Inflammatory macrophage (primary cell): ENCODE data around the gene SMAD3.

ENCODE experiments used
- DNase-seq, 2 donors: peaks; one replicate each; pipeline ENCODE4 v3.0.0-alpha.2; 2020 to 2022

Gene SMAD3

DNA sequence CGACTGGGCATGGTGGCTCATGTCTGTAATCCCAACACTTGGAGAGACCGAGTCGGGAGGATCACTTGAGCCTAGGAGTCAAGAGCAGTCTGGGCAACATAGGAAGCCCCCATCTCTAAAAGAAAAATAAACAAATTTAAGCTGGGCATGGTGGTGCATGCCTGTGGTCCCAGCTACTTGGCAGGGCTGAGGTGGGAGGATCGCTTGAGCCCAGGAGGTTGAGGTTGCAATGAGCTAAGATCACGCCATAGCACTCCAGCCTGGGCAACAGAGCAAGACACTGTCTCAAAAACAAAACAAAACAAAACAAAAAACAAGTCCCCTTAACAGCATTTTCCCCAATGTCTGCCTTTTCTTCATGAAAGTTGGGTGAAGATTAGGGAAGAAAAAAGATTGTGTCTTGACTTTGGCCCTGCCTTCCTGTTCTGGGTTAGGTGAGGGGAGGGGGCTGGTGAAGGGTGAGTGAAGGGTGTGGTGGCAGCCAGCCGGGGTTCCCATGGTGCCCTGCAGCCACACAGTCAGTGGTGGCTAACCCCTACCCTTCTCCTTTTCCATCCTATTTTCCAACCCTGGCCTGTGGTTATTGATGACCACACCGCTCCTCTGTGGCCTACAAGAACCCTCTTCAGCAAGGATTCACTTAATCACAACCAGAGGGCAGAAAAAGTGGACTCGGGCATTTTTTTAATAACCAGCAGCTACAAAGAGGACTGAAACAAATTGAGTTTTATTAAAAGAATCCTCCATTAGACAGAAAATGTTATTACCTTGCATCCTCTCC lies 28.4 kb upstream of the SMAD3 start:
- no peak for DNase-seq

GRCh38 chr15:67037694-67038093 lies 27.7 kb upstream of the SMAD3 start:
- DNase-seq: no peak

DNA sequence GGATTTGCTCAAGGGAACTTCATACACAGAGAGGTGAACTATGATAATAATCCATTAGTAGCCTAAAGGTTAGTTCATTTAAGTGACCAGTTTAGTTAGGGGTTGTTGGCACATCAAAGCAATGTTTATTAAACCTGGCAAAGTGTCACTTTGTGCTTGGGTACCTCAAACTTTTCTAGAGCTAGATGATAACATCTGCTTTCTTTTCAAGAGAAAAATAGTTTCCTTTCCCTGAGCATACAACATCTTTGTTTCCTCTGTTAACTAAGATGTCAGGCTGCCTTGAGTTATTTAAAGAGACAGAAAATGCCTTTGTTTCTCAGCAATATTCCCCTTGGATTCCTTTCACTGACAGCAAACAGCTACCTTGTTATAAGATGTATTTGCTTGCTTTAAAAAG lies 26.7 kb upstream of the SMAD3 start:
- DNase-seq: no peak

DNA sequence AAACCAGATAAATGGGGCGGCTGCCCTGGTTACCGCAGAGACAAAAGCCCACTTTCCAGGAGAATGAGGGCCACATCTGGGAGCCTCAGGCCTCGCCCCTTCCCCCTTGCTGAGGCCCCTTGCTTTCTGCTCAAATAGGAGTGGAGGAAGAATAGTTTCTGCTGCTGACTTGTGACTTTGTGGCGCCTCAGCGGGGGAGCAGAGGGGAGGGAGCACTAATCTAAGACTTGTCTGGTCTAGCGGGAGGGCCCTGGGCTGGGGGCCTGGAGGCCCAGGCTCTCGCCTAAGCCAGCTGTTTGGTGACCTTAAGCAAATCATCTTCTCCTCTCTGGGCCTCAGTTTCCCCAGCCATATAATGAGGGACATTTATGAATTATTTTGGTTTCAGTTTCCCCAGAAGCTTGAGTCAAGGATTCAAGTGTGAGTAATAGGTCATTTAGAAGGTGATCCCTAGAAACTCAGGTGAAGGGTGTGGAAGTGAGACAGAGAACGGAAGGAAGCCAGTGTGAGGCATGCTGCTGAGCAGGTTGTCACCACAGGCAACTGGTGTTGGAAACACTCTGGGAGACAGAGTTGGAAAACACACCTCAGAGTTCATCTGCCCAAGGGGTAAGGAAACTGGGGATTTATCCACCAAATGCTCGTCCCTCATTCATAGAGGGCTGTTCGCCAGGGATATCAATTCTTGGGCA lies 25.9 kb upstream of the SMAD3 start:
- no peak for DNase-seq

DNA sequence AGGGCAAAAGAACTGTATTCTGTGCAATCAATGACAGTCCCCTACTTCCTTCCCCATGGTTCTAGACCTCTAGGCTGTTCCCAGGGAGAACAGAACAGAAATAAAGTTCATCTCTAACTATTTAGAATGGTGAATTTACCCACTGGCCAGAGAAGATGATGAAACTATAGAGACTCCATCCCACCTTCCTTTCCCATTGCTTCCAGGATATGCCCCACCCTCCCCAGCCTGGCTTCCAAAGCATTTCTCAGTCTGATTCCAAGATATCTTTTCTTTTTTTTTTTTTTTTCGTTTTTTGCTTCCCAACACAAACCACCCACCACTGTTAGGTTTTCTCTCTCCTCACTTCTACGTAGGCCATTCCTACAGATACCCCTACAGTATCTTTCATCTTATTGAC lies 25.1 kb upstream of the SMAD3 start:
- no peak for DNase-seq

GRCh38 chr15:67042551-67043142 lies 22.8 kb upstream of the SMAD3 start:
- DNase-seq: peak; percentile 51 to 78

DNA sequence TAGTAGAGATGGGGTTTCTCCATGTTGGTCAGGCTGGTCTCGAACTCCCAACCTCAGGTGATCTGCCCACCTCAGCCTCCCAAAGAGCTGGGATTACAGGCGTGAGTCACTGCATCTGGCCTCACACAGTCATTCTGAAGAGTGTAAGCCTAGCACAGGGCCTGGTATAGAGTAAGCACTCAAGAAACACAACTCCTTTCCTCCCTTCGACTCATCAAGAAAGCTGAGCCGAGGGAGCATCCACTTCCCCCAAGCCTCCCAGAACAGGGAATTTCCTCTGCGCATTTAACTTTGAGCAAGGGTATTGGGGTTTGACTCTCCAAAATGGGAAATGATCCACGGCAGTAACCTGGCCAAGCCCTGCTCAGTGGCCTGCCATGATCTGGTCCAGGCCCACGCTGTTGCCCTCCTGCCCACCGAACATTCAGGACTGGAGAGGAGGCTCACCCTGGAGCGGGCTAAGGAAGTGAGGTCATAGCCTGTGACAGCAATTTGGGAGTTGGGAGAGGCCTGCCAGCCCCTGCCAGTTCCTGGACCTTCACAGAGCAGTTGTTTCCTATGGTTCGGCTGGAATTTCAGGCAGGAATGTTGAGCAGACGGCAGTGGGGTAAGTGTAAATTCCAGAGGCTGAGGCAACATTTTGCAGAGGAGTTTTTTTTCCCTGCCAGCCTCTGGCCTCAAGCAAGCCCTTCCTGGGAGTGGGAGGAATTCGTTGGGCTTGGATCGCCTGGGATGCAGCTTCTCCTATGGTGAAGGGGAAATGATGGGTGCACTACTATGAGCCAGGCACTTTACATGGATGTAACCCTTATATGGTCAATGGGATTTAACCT lies 21.2 kb upstream of the SMAD3 start:
- DNase-seq: no peak

- no peak for DNase-seq
These were observed 18.2 kb upstream of the SMAD3 start for GRCh38 chr15:67047149-67047661.

- DNase-seq: peak; percentile 80 to 81
These were observed 16.8 kb upstream of the SMAD3 start for GRCh38 chr15:67048281-67049279.

GRCh38 chr15:67049351-67050044 lies 15.9 kb upstream of the SMAD3 start:
- DNase-seq: peak in 1 of 2 donors; percentile 50

DNA sequence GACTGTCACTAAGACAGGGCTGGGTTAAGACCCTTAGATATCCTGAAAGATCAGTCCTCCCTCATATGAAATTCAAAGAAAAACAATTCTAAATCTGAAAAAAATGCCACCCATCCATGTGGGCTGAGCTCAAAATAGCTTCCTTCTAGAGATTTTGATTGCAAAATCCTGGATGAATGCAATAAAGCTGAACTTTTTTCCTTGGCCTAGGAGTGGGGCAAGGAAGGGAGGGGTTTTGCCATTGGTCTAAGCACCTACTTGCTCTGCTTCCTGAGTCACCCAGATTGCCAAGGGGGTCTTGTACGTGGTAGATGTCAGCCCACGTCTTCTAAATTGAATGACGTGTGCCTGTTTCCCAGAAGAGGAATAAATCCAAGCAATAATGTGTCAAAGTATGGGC lies 15.3 kb upstream of the SMAD3 start:
- peak; percentile 76 to 88 for DNase-seq

- DNase-seq: no peak
These were observed 14.8 kb upstream of the SMAD3 start for GRCh38 chr15:67050522-67051087.

GRCh38 chr15:67051088-67052045 lies 14.0 kb upstream of the SMAD3 start:
- no peak for DNase-seq

DNA sequence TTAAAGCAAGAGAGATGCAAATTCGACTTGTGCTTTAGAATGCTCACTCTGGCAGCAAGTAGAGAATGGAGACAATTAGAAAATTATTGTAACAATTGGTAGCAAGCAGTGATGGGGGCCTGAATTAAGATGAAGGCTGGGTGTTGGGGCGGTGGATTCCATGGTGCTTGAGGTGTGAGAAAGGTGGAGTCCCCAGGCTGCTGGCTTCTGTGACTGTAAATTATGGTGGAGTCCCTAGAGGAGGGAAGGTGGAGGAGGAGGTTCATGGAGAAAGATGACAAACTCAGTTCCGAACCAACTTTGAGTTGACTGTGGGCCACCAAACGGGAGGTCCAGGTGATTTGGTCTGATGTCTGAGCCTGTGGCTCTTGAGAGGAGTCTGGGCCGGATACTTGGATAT lies 10.7 kb upstream of the SMAD3 start:
- no peak for DNase-seq

DNA sequence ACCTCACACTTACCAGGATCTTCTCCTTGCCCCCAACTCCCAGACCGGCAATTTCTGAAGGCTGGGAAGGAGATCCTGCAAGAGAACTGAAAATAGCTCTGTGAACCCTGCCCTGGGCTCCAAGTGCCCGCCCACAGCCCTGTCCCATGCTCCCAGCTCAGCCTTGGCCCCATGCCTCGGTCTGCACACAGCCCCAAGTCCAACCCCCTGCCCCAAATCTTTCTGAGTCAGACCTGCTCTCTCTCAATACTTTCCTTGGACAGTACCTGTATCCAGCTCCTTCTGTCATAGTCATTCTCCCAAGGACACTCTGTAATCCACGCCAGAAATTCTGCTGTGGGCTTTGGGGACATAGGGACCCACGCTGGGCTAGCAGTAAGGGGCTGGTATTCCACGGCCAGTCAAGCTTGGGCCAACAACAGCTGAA lies 6.3 kb upstream of the SMAD3 start:
- DNase-seq: no peak

GRCh38 chr15:67061811-67062368 lies 3.5 kb upstream of the SMAD3 start:
- DNase-seq: no peak

DNA sequence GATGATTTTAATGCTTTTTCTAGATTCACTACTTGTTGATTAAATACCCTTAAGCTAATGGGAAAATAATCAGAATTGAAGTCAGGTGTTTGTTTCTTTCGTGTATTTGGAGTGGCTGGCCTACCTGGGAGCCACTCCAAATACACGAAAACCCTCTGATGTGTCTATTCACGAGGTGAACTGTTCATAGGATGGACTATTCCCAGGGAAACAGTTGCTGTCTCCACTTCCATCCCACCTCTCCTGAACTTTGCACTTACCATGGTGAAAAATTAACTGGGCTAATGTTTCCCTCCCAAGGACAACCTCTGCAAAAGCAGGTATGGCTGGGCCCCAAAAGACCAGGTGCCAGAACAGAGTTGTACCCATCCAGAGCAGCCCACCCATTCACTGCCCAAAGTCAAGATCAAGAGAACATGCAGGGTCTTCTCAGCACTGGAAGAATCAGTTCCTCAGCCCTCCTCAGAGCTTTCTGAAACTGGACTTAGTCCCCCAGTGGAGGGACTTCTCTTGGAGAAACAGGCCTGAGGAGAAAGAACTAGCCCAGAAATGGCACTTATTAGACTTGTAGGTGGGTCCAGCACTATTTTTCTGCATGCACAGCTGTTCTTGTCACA lies 2.9 kb upstream of the SMAD3 start:
- no peak for DNase-seq
